AG04449 (cell line): ENCODE data around the gene APAF1.

Source experiments
- CTCF ChIA-PET: fragments of 350-600 bp; formaldehyde crosslinking; extraction: SDS; loops from one replicate; lab custom pipeline; 2021; ENCODE audit warnings: antibody characterized with exemption; lab: Yijun Ruan, JAX
- POLR2A ChIA-PET: fragments of 400-600, 350-600 bp; formaldehyde crosslinking; extraction: SDS; loops from one replicate; lab custom pipeline; 2020; ENCODE audit warnings: antibody characterized with exemption, inconsistent platforms; lab: Yijun Ruan, JAX
- DNase-seq: peaks from one replicate; pipeline ENCODE4 v3.0.0-alpha.2; 2010; ENCODE audit warnings: low read depth, low spot score
- H3K4me3 ChIP-seq: 2 replicates; pipeline ENCODE4 v1.5.1; 2011; ENCODE audit warnings: low read depth, mild to moderate bottlenecking, control low read depth, low read length
- CTCF ChIP-seq: IDR thresholded peaks from one replicate; pipeline ENCODE4 v1.5.1; 2011; ENCODE audit warnings: mild to moderate bottlenecking, moderate library complexity, low read length, control low read depth, inconsistent platforms; ENCODE audit not compliant: insufficient read depth; ENCODE audit errors: missing control alignments

Gene APAF1

GRCh38 chr12:98678946-98679610 is 34.0 kb downstream of the APAF1 start:
- H3K4me3 ChIP-seq, result no peak overlapping the region
- ChIA-PET POLR2A (no interaction called here), CTCF (interaction anchor here (1.4 to 2.4 kb wide), 2 partner anchors 8 to 320 kb away, joined by 4 to 6 read pairs; no protein-coding TSS in a partner anchor)
- no peak for DNase-seq
- TF ChIP-seq CTCF, result no peak

GRCh38 chr12:98679611-98680005 is 34.5 kb downstream of the APAF1 start:
- ChIA-PET CTCF (interaction anchor here (1.4 to 2.4 kb wide), 3 partner anchors 9 to 319 kb away, joined by 4 to 6 read pairs (median 5); no protein-coding TSS in a partner anchor), POLR2A (no interaction called here)
- no peak for TF ChIP-seq CTCF
- DNase-seq, result no peak
- H3K4me3 ChIP-seq, result no peak overlapping the region

GRCh38 chr12:98684199-98684598 is 39.1 kb downstream of the APAF1 start:
- DNase-seq, result no peak
- TF ChIP-seq CTCF, result no peak
- POLR2A ChIA-PET, result no interaction called here
- no peak overlapping the region for H3K4me3 ChIP-seq
- CTCF ChIA-PET, result interaction anchor here (1.0 to 1.4 kb wide), 2 partner anchors 21 to 315 kb away, joined by 3 to 4 read pairs; no protein-coding TSS in a partner anchor

GRCh38 chr12:98686603-98687002 is 41.5 kb downstream of the APAF1 start:
- ChIA-PET CTCF (interaction anchor here (0.9 to 1.5 kb wide), 2 partner anchors 195 to 313 kb away, joined by 3 read pairs; no protein-coding TSS in a partner anchor), POLR2A (no interaction called here)
- H3K4me3 ChIP-seq, result no peak overlapping the region
- DNase-seq, result no peak
- TF ChIP-seq CTCF, result no peak

- ChIA-PET POLR2A (no interaction called here), CTCF (interaction anchor here (1.4 kb wide), 1 partner anchor 8 kb away, joined by 4 read pairs; no protein-coding TSS in a partner anchor)
- TF ChIP-seq CTCF, result no peak
- DNase-seq, result no peak
- no peak overlapping the region for H3K4me3 ChIP-seq
Measured at GRCh38 chr12:98691351-98691750, 46.3 kb downstream of the APAF1 start.

- H3K4me3 ChIP-seq, result no peak overlapping the region
- no peak for DNase-seq
- POLR2A ChIA-PET, result no interaction called here
- no peak for TF ChIP-seq CTCF
- CTCF ChIA-PET, result interaction anchor here (0.7 to 1.3 kb wide), 3 partner anchors 15 to 46 kb away, joined by 3 read pairs; no protein-coding TSS in a partner anchor
Measured at GRCh38 chr12:98696036-98696646, 51.1 kb downstream of the APAF1 start.
